GM18868 (cell line): ENCODE results near the gene RASA2.
"Not testable (repeated sequence)": the region's sequence is repeated elsewhere in the genome, so short reads cannot be mapped to it uniquely, and the experiment has no call there.

ENCODE experiments used
- ATAC-seq: cut with Tn5 transposase; IDR thresholded peaks from one replicate; pipeline ENCODE4 v1.9.1; 2021; ENCODE audit warnings: mild to moderate bottlenecking, moderate library complexity; ENCODE audit not compliant: unreplicated experiment

Gene RASA2

GRCh38 chr3:141529717-141530414, 43.0 kb downstream of the RASA2 start:
- no peak for ATAC-seq

DNA sequence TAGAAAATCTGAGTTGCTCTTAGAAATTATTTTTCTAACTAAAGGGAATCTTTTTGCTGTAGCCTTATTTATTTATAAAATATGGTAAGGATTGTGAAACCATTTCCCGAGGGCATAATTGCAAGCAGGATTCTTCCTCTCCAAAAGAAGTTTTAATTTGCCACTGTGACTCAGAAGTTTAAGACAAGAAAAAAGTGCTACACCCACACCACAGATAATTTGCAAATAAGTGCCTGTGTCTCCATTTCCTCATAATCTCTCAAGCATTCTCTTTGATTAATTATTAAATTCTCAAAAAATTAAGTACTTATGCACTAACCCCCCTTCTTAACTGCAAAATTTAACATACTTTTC, 43.6 kb downstream of the RASA2 start:
- no peak for ATAC-seq

- no peak for ATAC-seq
Measured at GRCh38 chr3:141532609-141533008, 45.8 kb downstream of the RASA2 start.

DNA sequence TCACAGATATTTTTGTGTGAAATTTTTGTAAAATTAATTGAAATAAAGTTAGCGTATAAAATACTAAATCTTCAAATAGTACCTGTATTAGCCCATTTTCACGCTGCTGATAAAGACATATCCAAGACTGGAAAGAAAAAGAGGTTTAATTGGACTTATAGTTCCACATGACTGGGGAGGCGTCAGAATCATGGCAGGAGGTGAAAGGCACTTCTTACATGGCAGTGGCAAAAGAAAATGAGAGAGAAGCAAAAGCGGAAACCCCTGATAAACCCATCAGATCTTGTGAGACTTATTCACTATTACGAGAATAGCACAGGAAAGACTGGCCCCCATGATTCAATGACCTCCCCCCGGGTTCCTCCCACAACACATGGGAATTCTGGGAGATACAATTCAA, 49.2 kb downstream of the RASA2 start:
- ATAC-seq: not testable (repeated sequence)

GRCh38 chr3:141537856-141538255, 51.0 kb downstream of the RASA2 start:
- no peak for ATAC-seq

DNA sequence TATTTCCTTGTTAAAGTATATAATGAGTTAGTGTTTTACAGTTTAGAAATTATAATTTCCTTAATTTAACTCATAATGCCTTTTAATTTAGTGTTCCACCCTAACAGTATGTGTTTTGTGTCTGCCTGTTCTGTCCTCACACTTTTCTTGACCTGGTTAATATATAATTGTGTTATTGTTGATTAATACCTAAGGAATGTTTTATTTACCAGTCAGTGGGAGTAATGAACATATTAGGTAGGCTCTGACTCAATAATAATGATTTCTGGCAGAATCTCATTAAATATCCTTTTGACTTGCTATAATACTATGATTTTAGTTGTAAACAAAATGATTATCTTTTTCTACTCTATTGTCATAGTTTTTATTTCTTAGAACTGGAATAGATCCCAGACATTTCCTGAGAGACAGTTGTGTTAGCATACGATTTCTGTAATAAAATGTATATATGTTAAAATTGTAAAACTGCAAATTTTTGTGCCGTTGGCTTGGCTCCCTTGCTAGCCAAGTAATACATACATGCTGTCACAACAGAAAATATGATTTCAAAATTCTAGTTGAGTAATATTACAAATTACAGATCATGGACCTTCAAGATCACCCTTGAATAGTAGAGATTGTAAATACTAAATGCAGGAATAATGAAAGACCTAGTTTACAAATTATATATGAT, 51.9 kb downstream of the RASA2 start:
- ATAC-seq: no peak

GRCh38 chr3:141539431-141540187, 52.8 kb downstream of the RASA2 start:
- ATAC-seq: no peak

GRCh38 chr3:141540531-141540930, 53.7 kb downstream of the RASA2 start:
- no peak for ATAC-seq

DNA sequence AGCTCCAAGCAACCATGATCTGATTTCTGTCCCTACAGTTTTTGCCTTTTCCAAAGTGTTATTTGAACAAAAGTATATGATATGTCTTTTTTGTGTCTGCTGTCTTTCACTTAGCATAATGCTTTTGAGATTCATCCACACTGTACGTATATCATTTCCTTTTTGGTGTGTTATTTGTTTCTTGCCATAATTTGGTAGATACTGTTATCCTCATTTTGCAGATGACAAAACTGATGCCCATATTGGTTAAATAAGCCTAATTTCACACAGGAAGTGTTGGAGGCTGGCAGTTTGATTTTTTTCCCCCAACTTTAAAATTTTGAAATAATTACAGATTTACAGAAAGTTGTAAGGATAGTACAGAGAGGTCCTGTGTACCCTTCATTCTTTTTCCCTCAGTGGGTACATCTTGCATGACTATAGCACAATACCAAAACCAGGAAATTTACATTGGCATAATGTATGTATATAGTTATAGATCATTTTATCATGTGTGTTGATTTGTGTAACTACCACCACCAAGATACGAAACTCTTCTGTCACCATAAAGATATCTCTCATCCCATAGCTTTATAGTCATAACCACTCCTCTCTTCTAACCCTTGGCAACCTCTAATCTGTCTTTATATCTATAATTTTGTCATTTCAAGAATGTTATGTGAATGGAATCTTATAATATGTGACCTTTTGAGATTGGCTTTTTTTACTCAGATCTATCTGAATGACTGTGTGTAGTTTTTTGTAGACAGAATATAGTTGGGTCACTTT, 55.6 kb downstream of the RASA2 start:
- no peak for ATAC-seq

- no peak for ATAC-seq
Measured at GRCh38 chr3:141542989-141543388, 56.2 kb downstream of the RASA2 start.

GRCh38 chr3:141544697-141545096, 57.9 kb downstream of the RASA2 start:
- no peak for ATAC-seq

GRCh38 chr3:141546081-141546480, 59.3 kb downstream of the RASA2 start:
- no peak for ATAC-seq

DNA sequence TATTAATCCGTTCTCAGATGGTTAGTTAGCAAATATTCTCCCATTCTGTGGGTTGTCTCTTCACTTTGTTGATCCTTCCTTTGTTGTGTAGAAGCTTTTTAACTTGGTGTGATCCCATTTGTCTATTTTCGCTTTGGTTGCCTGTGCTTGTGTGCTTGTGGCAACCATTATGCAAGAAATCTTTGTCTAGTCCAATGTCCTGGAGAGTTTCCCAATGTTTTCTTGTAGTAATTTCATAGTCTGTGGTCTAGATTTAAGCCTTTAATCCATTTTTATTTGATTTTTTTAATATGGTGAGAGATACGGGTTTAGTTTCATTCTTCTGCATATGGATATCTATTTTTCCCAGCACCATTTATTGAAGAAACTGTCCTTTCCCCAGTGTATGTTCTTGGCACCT, 59.8 kb downstream of the RASA2 start:
- no peak for ATAC-seq

DNA sequence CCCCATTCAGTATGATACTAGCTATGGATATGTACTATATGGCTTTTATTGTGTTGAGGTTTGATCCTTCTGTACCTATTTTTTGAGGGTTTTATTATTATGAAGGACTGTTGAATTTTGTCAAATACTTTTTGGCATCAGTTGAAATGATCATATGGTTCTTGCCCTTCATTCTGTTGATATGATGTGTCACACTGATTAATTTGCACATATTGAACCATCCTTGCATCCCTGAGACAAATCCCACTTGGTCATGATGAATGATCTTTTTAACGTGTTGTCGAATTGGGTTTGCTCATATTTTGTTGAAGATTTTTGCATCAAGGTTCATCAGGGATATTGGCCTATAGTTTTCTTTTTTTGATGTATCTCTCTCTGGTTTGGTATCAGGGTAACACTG, 61.0 kb downstream of the RASA2 start:
- no peak for ATAC-seq

- no peak for ATAC-seq
Measured at GRCh38 chr3:141550926-141551665, 64.3 kb downstream of the RASA2 start.

- ATAC-seq: no peak
Measured at GRCh38 chr3:141552440-141552991, 65.7 kb downstream of the RASA2 start.

- no peak for ATAC-seq
Measured at GRCh38 chr3:141553055-141553454, 66.2 kb downstream of the RASA2 start.

DNA sequence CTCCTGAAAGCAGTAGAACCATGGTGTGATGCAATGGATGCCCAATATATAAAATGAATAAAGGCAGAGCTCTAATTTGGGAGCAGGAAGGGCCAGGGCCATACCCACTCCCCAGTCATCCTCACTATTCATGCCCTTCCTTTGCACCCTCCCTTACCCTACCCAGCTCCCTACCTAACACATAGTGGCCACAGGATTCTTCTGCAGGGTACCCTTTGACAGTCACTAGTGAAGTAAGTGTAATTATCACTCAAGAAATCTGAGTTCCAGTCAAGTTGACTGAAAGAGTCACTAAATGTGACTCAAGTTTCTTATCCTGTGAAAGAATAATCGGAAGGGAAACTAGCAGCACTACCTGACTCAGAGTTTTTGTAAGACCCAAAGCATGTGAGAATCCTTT, 69.2 kb downstream of the RASA2 start:
- ATAC-seq: no peak

GRCh38 chr3:141557961-141558706, 71.3 kb downstream of the RASA2 start:
- ATAC-seq: no peak
